DMS114 treated with DMSO at 0.1 percent for 48 hours (cell line): ENCODE data around the gene STAU1.

Experiments
- DNase-seq: peaks from one replicate; lab custom pipeline; 2025; ENCODE audit not compliant: unreplicated experiment; lab: John Stamatoyannopoulos, UW

The STAU1 gene

GRCh38 chr20:49074521-49074920 lies 113.6 kb downstream of the STAU1 start:
- no peak for DNase-seq
